GM21786 (cell line): ENCODE results near the gene LRMDA.

Experiments used
- ATAC-seq: cut with Tn5 transposase; IDR thresholded peaks from one replicate; pipeline ENCODE4 v1.9.1; 2021; ENCODE audit not compliant: unreplicated experiment

The LRMDA gene

GRCh38 chr10:76336213-76336963 is 905.0 kb downstream of the LRMDA start:
- ATAC-seq: no peak

GRCh38 chr10:76337641-76338040 is 906.2 kb downstream of the LRMDA start:
- ATAC-seq: no peak

- ATAC-seq: no peak
These were observed 906.8 kb downstream of the LRMDA start for GRCh38 chr10:76338187-76338586.

GRCh38 chr10:76341740-76342139 is 910.3 kb downstream of the LRMDA start:
- no peak for ATAC-seq

DNA sequence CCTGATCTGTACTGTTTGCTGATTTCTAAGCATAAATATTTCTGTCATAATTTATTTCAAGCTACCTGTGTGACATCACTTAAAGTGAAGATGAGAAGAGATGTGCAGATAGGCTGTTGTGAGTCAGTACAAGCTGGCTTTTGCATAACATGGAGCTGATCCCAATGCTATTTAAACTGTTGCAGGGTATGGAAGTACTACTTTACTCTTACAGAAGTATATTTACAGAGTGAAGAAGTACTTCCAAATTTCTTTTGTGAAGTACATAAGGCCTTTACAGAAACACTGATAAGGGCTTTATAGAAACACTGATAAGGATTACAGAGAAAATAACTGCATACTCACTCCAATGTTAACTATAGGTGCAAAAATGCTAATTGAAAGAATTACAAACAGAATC is 911.6 kb downstream of the LRMDA start:
- no peak for ATAC-seq

DNA sequence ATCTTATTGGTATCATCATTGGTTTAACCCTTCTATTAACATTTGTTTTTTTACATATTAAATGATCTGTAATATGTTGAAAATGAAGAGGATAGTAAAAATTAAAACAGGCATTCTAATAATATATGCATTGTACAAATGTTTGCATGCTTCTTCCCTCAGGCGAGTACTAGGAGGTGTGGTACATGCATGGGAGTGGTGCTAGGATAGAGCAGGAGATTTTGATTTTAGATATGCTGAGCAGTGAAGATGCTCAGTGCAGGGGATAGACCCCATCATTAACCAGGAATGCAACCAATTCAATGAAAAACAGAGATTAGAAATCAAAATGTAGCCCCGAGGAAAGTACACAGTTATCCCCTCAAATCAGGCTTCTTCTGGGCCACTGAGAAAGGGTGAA is 916.4 kb downstream of the LRMDA start:
- no peak for ATAC-seq

DNA sequence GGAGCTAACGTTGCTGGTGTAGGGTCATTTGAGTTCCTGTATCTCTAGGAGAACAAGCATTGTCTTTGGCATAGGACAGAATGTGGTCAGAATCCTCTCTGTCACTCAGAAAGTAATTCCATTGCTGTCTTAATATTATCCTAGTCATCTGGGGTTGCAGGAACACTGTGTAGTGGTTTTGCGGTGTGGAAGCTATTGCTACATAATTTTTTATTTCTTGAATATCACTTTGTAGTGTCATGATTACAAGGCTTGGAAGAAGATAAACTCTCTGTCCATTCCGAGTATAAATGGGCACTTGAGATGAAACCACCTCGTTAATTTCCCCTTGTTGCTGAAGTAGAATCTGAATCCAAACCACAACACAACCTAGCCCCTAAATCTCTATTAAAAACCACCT is 919.2 kb downstream of the LRMDA start:
- no peak for ATAC-seq

GRCh38 chr10:76352300-76352699 is 920.9 kb downstream of the LRMDA start:
- no peak for ATAC-seq

DNA sequence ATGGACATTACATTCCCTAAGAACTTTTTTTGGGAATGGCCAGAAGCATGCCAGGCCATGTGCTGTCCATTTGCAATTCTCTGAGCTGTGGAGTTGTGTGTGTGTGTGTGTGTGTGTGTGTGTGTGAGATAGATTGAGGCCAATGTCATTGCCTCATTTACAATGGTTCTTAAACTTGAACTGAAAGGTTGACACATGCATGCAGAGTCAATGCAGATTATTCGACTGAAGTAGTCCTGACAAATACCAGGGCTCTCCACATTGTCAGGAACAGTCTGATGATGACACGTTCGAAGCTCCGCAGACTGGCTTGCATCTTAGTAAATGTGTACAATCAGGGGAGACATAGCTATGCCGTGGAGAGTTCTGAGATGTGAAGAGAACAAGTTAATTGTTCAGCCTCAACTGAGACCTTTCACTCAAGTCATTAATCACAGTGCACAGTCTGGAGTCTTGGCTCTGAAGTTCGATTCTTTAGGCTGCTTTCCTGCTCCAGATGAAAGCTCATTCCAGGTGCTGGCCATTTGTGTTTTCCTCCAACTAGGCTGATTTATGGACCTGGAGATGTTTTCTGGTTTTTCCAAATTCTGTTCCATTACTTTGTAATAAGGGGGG is 921.9 kb downstream of the LRMDA start:
- no peak for ATAC-seq

DNA sequence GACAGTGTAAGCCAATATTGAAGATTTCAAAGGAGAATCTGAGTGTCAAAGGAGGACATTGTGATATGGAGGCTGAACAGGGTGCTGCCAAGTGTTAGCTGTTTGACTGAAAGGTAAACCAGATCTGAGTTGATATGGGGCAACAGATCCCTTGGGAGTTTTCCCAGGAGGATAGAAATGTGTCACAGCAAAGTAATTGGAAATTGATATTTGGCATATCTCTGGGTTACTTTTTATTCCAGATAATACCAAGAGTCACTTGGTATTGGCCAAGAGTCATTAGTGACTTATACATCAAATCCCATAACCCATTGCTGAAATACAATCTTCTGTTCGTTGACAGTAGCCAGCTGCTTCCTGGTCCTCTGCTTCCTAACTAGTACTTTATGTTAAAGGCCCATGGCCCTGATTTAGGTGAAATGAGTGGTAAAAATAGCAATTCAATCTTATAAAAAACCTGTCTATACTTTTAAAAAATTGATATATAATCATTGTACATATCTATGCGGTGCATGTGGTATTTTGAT is 922.9 kb downstream of the LRMDA start:
- ATAC-seq: no peak

- no peak for ATAC-seq
These were observed 923.5 kb downstream of the LRMDA start for GRCh38 chr10:76354921-76355320.

GRCh38 chr10:76356557-76356956 is 925.1 kb downstream of the LRMDA start:
- no peak for ATAC-seq

DNA sequence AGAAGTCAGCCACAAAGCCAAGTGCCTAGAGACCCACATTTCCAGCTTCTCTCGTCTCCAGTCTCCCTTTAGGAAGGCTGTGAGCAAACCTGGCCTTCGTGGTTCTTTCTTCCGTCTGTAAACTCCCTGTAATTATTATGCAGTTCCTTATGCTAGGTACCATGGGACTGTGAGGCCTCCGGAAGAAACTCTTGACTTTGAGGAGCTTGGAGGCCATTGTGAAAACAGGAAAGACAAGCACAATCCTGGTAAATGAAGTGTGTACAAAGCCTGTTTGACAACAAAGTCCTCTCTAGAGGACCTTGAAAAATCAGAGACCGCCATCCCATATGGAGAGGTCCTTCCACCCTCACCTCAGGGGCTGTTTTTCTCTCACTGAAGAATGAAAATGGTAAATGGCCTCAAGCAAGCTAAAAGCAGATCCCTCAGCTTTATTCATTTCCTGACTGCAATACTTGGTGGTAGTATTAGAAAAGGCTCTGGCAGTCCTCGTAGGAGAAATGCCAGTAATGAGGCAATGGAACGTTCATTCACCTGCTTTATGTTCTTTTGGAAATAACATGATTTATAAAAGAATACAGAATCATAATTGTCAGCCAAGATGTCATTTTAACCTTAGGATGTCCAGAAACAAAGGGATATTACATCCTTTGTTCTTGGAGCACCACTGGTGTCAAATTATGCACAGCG is 926.4 kb downstream of the LRMDA start:
- ATAC-seq: no peak

GRCh38 chr10:76358743-76359395 is 927.4 kb downstream of the LRMDA start:
- no peak for ATAC-seq

DNA sequence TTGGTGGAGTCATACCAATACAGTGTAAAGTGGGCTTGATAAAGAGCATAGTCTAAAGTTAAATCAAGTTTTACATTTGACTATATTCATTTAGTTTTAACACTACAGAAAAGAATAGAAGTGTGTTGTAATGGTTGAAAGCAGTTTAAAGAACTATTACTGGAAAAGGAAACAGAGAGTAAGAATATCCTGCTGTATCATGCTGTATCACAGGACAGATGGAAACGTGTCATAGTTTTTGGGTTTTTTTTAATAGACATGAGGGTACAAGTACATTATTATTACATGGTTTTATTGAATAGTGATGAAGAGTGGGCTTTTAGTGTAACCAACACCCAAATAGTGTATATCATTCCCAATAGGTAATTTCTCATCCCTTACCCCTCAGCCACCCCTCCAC is 944.3 kb downstream of the LRMDA start:
- no peak for ATAC-seq

DNA sequence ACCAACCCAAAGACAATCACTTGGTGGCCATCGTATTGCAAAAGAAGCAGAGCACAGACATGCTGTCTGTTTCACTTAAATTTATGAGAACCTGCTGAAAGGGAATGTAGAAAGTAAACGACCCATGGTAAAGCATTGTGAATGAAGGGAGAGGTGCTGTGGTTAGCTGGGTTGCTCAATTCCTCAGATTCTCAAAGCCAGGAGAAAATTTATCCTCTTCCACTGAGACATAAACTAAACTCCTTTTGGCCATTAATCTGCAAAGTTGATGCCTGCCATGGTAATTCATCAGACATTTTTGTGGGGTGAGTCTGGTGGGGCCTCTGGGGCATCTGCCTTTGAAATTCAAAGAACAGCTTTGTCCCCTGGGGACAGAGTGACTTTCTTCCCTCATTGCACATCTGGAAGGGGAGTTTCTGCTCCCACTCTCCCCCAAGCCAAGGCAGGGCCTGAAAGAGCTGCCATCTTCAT is 951.0 kb downstream of the LRMDA start:
- no peak for ATAC-seq

GRCh38 chr10:76388321-76389023 is 957.0 kb downstream of the LRMDA start:
- no peak for ATAC-seq

- no peak for ATAC-seq
These were observed 962.7 kb downstream of the LRMDA start for GRCh38 chr10:76393875-76394706.

DNA sequence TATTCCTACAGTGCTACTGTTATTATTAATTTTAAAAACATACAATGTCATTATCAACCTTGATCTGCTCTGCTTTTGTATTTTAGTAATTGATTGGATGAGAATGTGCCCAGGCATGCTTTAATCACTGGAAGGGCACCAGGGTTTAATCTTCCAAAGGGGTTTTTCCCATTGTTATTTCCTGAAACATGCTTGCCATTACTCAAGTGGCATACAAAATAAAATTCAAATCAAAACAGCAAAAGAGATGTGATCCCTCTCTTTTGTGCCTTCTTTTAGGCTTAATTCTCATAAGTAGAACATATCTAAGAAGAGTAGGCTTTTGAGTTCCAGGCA is 963.3 kb downstream of the LRMDA start:
- ATAC-seq: no peak

- no peak for ATAC-seq
These were observed 963.8 kb downstream of the LRMDA start for GRCh38 chr10:76395251-76395650.
